HepG2 (cell line): ENCODE results near the gene SLC24A4. TPM values are rescaled to one million over a fixed set of nuclear protein-coding genes. Genes with fewer than 3 reads are reported as not detected.

ENCODE experiments used
- ATAC-seq: fragments of 200-7000 bp; cut with Tn5 transposase; 3 replicates; pipeline ENCODE4 v1.9.1; 2020; ENCODE audit warnings: mild to moderate bottlenecking, moderate library complexity
- BruUV-seq: library from RNA; stranded (reverse); fragments of 400-500 nt; replicated peaks from 2 replicates; lab custom pipeline; 2021; lab: Mats Ljungman, UMichigan
- CTCF ChIA-PET: fragments of 300-600 bp; formaldehyde crosslinking; extraction: SDS; loops from one replicate; lab custom pipeline; 2021; ENCODE audit warnings: low total read pairs, inconsistent platforms, low intra/inter-chr PET ratio; lab: Yijun Ruan, JAX
- POLR2A ChIA-PET: fragments of 350-600 bp; sonication (Branson Sonifier 250); formaldehyde crosslinking; loops from one replicate; lab custom pipeline; 2020; ENCODE audit warnings: antibody characterized with exemption, inconsistent platforms; lab: Yijun Ruan, JAX
- DNase-seq: peaks from one replicate; pipeline ENCODE4 v3.0.0-alpha.2; 2015; ENCODE audit warnings: low spot score
- FAIRE-seq: peaks from 3 replicates; lab custom pipeline; 2011; peaks lifted over from hg19 to GRCh38; lab: Jason Lieb, UNC
- H2AFZ ChIP-seq: one replicate; pipeline ENCODE4 v1.6.1; 2011; ENCODE audit warnings: low read length, inconsistent platforms
- H3K27ac ChIP-seq: fragments of 300-600 bp; 3 replicates; pipeline ENCODE4 v1.8.0; 2011; ENCODE audit warnings: mixed run types, mild to moderate bottlenecking, mixed read lengths, low read length, inconsistent platforms; ENCODE audit not compliant: insufficient read depth; ENCODE audit errors: extremely low read length
- H3K27me3 ChIP-seq, 2 experiments: fragments of 200-600 bp in 1 of 2; 2 replicates in 1 of 2; 3 replicates in 1 of 2; pipeline versions ENCODE4 v1.6.0 to v1.8.0; 2011; ENCODE audit warnings: low read length in 2 of 2, mild to moderate bottlenecking in 2 of 2, moderate library complexity in 2 of 2, inconsistent platforms in 1 of 2; ENCODE audit not compliant: insufficient read depth in 2 of 2, control insufficient read depth in 1 of 2
- H3K36me3 ChIP-seq, 2 experiments: fragments of 200-600 bp in 1 of 2; replicated peaks in 1 of 2; 2 replicates in 1 of 2; 3 replicates in 1 of 2; pipeline versions ENCODE4 v1.5.1 to v1.8.0; 2011; ENCODE audit warnings: low read length in 2 of 2, inconsistent platforms in 1 of 2; ENCODE audit not compliant: insufficient read depth in 2 of 2, control insufficient read depth in 1 of 2
- H3K4me1 ChIP-seq: 2 replicates; pipeline ENCODE4 v1.5.1; 2012; ENCODE audit warnings: low read length, inconsistent platforms; ENCODE audit not compliant: insufficient read depth
- H3K4me2 ChIP-seq: 2 replicates; pipeline ENCODE4 v1.6.0; 2011; ENCODE audit warnings: low read depth, low read length, inconsistent platforms
- H3K4me3 ChIP-seq, 3 experiments: fragments of 200-600 bp in 1 of 3; sonication (generic), shearing (Covaris generic) in 1 of 3; replicated peaks in 1 of 3; 2 replicates each; pipeline ENCODE4 v1.5.1; 2011 to 2016; ENCODE audit warnings: low read length in 3 of 3, inconsistent platforms in 2 of 3, low read depth in 2 of 3, mild to moderate bottlenecking in 2 of 3, control low read depth in 1 of 3, mixed read lengths in 1 of 3; ENCODE audit not compliant: insufficient read depth in 1 of 3
- H3K79me2 ChIP-seq: one replicate; pipeline ENCODE4 v1.6.1; 2011; ENCODE audit warnings: low read length, inconsistent platforms; ENCODE audit not compliant: insufficient read depth
- H3K9ac ChIP-seq: 2 replicates; pipeline ENCODE4 v1.6.0; 2011; ENCODE audit warnings: mild to moderate bottlenecking, low read depth, low read length, inconsistent platforms; ENCODE audit not compliant: insufficient read depth
- H3K9me3 ChIP-seq: 2 replicates; pipeline ENCODE4 v1.5.1; 2012; ENCODE audit warnings: mild to moderate bottlenecking, low read length
- H4K20me1 ChIP-seq: 2 replicates; pipeline ENCODE4 v1.6.0; 2011; ENCODE audit warnings: inconsistent platforms, mild to moderate bottlenecking, low read length, moderate library complexity; ENCODE audit not compliant: insufficient read depth
- FIP1L1 ChIP-seq: fragments of 200-400 bp; formaldehyde crosslinking; IDR thresholded peaks from 2 replicates; pipeline ENCODE4 v1.6.1; 2018; ENCODE audit warnings: low read depth, mild to moderate bottlenecking, low read length, moderate library complexity, borderline replicate concordance; ENCODE audit not compliant: insufficient read depth
- NBN ChIP-seq: fragments of 450-650 bp; conservative IDR thresholded peaks from 2 replicates; pipeline ENCODE4 v1.6.1; 2017
- PPARG ChIP-seq: conservative IDR thresholded peaks from 2 replicates; pipeline ENCODE4 v1.6.1; 2016; ENCODE audit warnings: missing biosample characterization, missing genetic modification reagents
- SP2 ChIP-seq: sonication (generic); formaldehyde crosslinking; IDR thresholded peaks from 2 replicates; pipeline ENCODE4 v1.5.1; 2020; ENCODE audit warnings: mild to moderate bottlenecking, missing genetic modification reagents
- TBP ChIP-seq: sonication (generic); formaldehyde crosslinking; IDR thresholded peaks from 2 replicates; pipeline ENCODE4 v1.5.0; 2020; ENCODE audit warnings: missing genetic modification reagents
- THYN1 ChIP-seq: sonication (generic); formaldehyde crosslinking; IDR thresholded peaks from 2 replicates; pipeline ENCODE4 v1.8.1; 2023; ENCODE audit warnings: low read depth, mild to moderate bottlenecking, moderate library complexity, missing genetic modification reagents, borderline replicate concordance
- ZBTB42 ChIP-seq: sonication (generic); formaldehyde crosslinking; IDR thresholded peaks from 2 replicates; pipeline ENCODE4 v1.5.0; 2020; ENCODE audit warnings: mild to moderate bottlenecking, missing genetic modification reagents
- ZNF20 ChIP-seq: sonication (generic); formaldehyde crosslinking; IDR thresholded peaks from 2 replicates; pipeline ENCODE4 v1.4.0; 2020; ENCODE audit warnings: mild to moderate bottlenecking, moderate library complexity, missing genetic modification reagents
- ZNF296 ChIP-seq: sonication (generic); formaldehyde crosslinking; conservative IDR thresholded peaks from 2 replicates; pipeline ENCODE4 v1.5.0; 2020; ENCODE audit warnings: mild to moderate bottlenecking, missing genetic modification reagents
- ZNF333 ChIP-seq: sonication (generic); formaldehyde crosslinking; IDR thresholded peaks from 2 replicates; pipeline ENCODE4 v1.4.0; 2020; ENCODE audit warnings: mild to moderate bottlenecking, missing genetic modification reagents, borderline replicate concordance
- ZNF451 ChIP-seq: sonication (generic); formaldehyde crosslinking; IDR thresholded peaks from 2 replicates; pipeline ENCODE4 v1.5.0; 2020; ENCODE audit warnings: mild to moderate bottlenecking, missing genetic modification reagents
- ZNF709 ChIP-seq: sonication (generic); formaldehyde crosslinking; IDR thresholded peaks from 2 replicates; pipeline ENCODE4 v1.5.0; 2020; ENCODE audit warnings: mild to moderate bottlenecking, missing genetic modification reagents
- ZNF800 ChIP-seq: sonication (generic); formaldehyde crosslinking; IDR thresholded peaks from 2 replicates; pipeline ENCODE4 v1.4.0; 2020; ENCODE audit warnings: missing genetic modification reagents
- ZNF883 ChIP-seq: sonication (generic); formaldehyde crosslinking; IDR thresholded peaks from 2 replicates; pipeline ENCODE4 v1.5.1; 2020; ENCODE audit warnings: mild to moderate bottlenecking, missing genetic modification reagents; ENCODE audit errors: not compliant biosample characterization
- WGBS: methylation state at CpG from one replicate; pipeline ENCODE4 v1.1.6; 2017; ENCODE audit warnings: low lambda C conversion rate; 5-methylcytosine and 5-hydroxymethylcytosine counted together
- in situ Hi-C: cut with HindIII; loops from 2 replicates; pipeline ENCODE4 v1.10.0; 2017; ENCODE audit warnings: low pct_unique_long_range_greater_than_20kb; ENCODE audit not compliant: extremely low pct_ligation_motif_present
- intact Hi-C: fragments of 100-400 bp; cut with micrococcal nuclease; formaldehyde crosslinking; loops from one replicate; pipeline ENCODE4 v1.10.0; 2022; ENCODE audit not compliant: unreplicated experiment
- polyA plus RNA-seq, 8 experiments: library from polyadenylated mRNA; depleted of rRNA in 3 of 8; stranded (reverse) in 7 of 8; unstranded in 1 of 8; fragments of >200 nt; fragmentation: Illumina TruSeq in 4 of 8; extraction: Trizol in 4 of 8; gene quantifications; 2 replicates each; pipeline versions ENCODE4 v1.2.1 to v1.2.3, GENCODE V29; 2011 to 2016; ENCODE audit warnings: low read depth in 4 of 8, missing spikeins in 1 of 8, mixed read lengths in 1 of 8; ENCODE audit not compliant: insufficient read depth in 1 of 8
- total RNA-seq, 5 experiments: library from RNA; depleted of rRNA; stranded (reverse); fragments of >200 nt; fragmentation: Illumina TruSeq; extraction: Trizol; gene quantifications; 2 replicates each; pipeline ENCODE4 v1.2.3, GENCODE V29; 2016; ENCODE audit warnings: low read depth in 1 of 5

Gene SLC24A4
- total and polyA plus RNA-seq, 2 of the 13 experiments (the other 11 are each of a cell fraction or from before 2014, with no cell fraction given) = not detected

DNA sequence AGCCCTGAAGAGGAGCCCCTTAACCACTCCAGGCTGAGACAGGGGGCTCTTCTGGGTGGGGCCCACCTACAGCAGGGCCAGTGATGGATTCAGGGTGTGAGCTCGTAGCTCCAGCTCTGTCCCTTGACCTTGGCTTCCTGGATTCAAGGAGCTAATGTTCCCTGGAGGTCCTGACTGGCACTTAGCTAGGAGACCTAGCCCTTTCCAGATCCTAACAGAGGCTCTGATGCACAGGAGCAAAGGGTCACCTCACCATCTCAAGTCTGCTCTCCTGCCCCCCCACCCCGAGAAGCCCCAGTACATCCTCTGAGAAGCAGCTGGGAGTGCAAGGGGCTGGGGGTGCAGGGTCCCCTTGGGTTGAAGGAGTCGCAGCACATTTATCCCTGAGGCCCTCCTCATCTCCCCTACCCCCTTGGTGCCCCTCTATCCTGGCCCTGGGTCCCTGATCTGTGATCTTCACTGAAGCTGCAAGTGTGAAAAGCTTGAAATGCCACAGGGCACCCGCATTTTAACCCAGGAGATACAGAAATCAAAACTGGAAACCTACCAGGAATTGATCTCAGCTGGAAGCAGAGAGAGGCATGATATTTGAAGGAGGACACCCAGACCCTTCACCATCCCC is 193.5 kb downstream of the SLC24A4 start:
- in situ Hi-C loops = no loop called here
- DNase-seq (no peak), ATAC-seq (no peak), FAIRE-seq (no peak)
- TF ChIP-seq ZNF709 (CRISPR knock-in tag) (no peak), FIP1L1 (no peak), TBP (CRISPR knock-in tag) (no peak), ZNF333 (CRISPR knock-in tag) (no peak), ZNF20 (CRISPR knock-in tag) (no peak), ZNF296 (CRISPR knock-in tag) (no peak), THYN1 (CRISPR knock-in tag) (no peak), ZBTB42 (CRISPR knock-in tag) (no peak), ZNF883 (CRISPR knock-in tag) (no peak), ZNF451 (CRISPR knock-in tag) (no peak), NBN (no peak), SP2 (CRISPR knock-in tag) (no peak), ZNF800 (no peak), PPARG (CRISPR knock-in tag) (no peak)
- ChIA-PET POLR2A (no interaction called here), CTCF (no interaction called here)
- H3K27ac ChIP-seq = no peak overlapping the region
- H3K9me3 ChIP-seq = no peaks in the 10 kb centered on the region
- H3K27me3 ChIP-seq = no peaks in the 10 kb centered on the region
- BruUV-seq = no TSS peak
- H4K20me1 ChIP-seq = no peaks in the 10 kb centered on the region
- no peak overlapping the region for H3K9ac ChIP-seq
- no peak overlapping the region for H2AFZ ChIP-seq
- intact Hi-C loops = no loop called here
- H3K4me2 ChIP-seq = no peak overlapping the region
- peaks cover 21% of the 10 kb centered on the region for H3K79me2 ChIP-seq
- 100% methylated on average over 1 of the region's 4 CpGs for WGBS
- H3K4me3 ChIP-seq = no peak overlapping the region
- H3K36me3 ChIP-seq = no peaks in the 10 kb centered on the region; a peak in 2 of 5 replicates
- peaks cover 32% of the 10 kb centered on the region for H3K4me1 ChIP-seq
